ENCODE results near the gene SLC16A13.
"Not testable (repeated sequence)": the region's sequence is repeated elsewhere in the genome, so short reads cannot be mapped to it uniquely, and the experiment has no call there.

Gene SLC16A13

DNA sequence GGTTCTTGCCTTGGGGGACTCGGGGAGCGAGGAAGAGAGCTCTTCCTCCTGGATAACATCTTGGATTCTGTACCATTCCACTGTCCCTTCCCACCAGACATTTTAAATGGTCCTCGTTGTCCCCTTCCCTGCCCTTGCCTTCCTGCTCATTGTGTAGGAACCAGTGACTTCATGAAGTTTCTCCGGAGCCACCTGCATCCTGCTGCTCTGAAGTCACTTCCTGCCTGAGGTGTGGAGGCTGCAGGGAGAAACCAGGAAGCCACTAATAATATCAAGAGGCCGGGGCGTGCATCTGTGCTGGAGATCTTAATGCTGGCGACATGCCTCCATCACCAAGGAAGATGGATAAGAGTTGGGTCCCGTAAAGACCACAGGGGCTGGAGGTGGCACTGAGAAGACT lies 6.2 kb upstream of the SLC16A13 start:
- no peak for DNase-seq (ENCODE audit: low spot score)

DNA sequence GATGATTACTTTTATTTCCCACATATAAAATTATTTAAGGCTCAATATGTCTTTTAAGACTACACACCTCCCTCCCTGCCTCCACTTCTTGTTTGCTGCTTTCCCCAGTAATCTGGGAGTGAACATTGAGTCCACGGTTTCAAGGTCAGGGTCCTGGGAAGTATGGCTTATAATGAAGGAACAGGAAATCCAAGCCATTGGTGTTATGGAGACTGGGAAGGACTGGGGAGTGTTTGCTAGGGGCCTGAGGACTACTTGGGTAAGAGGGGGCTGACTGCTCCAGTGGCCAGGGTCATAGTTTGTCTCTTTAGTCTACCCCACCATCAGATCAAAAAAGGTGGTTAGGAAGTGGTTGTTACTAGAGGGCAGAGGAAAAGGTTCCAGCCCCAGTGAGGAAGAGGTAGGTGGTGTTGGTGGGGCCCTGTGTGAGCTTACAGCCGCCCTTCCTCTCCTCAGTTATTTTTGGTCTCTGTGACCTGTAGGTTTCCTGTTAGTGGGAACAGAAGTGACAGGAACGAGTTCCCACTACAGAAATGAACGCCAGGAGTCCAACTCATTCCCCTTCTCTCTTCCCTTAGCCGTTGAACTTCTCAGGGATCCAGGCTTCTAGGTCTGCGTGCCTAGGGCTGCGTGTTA lies 742 bp upstream of the SLC16A13 start:
- no peak for DNase-seq (ENCODE audit: low spot score)

DNA sequence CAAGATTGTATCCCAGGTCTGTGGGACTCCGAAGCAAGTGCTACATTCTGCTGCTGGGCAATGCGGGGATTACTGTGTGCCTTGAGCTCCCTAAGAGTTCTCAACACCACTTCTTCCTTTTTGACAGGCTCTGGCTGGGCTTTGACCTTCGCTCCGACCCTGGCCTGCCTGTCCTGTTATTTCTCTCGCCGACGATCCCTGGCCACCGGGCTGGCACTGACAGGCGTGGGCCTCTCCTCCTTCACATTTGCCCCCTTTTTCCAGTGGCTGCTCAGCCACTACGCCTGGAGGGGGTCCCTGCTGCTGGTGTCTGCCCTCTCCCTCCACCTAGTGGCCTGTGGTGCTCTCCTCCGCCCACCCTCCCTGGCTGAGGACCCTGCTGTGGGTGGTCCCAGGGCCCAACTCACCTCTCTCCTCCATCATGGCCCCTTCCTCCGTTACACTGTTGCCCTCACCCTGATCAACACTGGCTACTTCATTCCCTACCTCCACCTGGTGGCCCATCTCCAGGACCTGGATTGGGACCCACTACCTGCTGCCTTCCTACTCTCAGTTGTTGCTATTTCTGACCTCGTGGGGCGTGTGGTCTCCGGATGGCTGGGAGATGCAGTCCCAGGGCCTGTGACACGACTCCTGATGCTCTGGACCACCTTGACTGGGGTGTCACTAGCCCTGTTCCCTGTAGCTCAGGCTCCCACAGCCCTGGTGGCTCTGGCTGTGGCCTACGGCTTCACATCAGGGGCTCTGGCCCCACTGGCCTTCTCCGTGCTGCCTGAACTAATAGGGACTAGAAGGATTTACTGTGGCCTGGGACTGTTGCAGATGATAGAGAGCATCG lies 2.4 kb downstream of the SLC16A13 start:
- no peak for DNase-seq (ENCODE audit: low spot score)

DNA sequence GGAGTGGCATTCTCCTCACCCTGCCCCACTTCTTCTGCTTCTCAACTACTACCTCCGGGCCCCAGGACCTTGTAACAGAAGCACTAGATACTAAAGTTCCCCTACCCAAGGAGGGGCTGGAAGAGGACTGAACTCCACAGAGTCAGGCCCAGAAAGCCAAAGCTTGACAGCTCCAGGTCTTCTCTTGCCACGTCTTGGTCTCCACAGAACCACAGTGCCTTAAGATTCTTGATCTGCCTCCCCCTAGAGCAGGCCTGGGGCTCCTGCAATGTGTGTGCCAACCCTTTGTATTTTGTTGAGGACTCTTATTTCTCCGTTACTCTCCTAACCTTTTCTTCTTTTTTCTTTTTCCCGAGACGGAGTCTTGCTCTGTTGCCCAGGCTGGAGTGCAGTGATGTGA lies 4.0 kb downstream of the SLC16A13 start:
- no peak for DNase-seq (ENCODE audit: low spot score)

DNA sequence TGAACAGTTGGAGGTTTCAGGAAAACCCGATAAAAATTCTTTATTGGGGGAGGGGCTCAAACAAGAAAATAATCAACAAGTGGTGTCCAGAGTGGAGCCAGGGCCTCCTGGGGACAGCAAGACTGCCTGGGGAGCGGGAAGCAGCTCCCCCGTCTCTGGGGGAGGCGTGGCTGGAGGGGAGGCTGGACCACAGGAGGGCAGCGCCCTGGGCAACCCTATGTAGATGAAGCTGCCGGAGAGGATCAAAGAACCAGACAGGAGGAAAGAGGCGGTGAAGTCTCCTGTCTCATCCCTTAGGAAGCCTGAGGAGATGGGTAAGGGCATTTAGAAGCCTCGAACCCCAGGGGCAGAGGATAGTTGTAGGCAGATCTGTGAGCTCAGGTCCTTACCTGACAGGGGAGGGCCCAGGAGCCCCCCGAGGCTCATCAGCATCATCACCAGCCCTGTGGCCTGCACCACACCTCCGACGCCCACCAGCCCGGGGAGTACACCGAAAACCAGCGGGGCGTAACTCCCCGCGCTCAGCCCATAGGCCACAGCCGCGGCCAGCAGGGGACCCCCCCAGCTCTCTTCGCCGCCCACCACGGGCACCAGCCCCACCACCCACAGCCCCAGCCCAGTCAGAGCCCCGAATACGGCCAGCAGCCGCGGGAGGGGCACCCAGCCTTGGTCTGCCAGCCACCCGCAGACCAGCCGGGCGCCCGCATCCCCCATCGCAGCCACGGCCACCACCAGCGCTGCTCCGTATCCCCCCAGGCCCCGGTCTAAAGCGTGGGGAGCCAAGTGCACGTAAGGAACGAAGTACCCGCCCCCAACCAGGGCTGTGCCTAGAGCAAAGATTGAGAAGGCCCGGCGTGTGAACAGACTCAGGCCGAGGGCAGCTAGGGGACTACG lies 6.0 kb downstream of the SLC16A13 start:
- no peak for DNase-seq (ENCODE audit: low spot score)

DNA sequence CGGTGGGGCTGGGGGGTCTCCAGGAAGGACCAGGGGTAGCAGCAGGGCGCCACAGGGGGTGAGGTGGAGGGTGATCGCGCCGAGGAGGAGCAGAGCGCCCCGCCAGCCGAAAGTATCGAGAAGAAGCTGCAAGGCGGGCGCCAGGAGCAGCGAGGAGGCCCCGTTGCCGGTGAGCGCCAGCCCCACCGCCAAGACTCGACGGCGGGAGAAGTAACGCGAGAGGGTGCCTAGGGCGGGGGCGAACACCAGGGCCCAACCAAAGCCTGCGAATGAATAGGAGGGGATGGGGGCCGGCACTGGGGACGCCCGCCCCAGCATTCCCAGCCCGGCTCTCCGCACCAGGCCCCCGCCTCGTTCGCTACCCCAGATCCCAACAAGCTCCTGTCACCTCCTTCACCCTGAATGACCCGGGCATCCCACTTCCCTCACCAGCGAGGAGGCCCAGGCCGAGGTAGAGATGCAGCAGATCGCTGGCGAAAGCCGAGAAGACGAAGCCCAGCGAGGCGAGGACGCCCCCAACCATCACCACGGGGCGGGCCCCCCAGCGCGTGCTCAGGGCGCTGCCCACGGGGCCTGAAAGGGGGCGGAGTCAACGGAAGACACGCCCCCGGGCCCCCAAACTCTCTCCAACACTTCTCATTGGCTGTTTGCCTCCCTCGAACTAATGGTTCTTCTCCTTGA lies 6.8 kb downstream of the SLC16A13 start:
- no peak for DNase-seq (ENCODE audit: low spot score)

DNA sequence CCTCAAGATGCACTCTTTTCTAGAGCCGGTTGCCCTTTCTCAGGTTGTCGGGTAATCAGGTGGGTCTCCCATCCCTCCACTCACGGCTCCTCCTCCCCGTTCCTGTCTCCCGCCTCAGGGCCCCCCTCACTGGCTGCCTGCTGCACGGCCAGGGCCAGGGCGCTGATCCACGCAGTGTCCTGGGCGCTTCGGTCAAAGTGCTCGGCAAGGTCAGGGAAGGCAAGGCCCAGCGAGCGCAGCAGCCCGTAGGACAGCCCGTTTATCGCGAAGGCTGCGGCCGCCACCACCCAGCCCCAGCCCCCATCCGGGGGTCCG lies 7.3 kb downstream of the SLC16A13 start:
- DNase-seq (ENCODE audit: low spot score) = no peak

DNA sequence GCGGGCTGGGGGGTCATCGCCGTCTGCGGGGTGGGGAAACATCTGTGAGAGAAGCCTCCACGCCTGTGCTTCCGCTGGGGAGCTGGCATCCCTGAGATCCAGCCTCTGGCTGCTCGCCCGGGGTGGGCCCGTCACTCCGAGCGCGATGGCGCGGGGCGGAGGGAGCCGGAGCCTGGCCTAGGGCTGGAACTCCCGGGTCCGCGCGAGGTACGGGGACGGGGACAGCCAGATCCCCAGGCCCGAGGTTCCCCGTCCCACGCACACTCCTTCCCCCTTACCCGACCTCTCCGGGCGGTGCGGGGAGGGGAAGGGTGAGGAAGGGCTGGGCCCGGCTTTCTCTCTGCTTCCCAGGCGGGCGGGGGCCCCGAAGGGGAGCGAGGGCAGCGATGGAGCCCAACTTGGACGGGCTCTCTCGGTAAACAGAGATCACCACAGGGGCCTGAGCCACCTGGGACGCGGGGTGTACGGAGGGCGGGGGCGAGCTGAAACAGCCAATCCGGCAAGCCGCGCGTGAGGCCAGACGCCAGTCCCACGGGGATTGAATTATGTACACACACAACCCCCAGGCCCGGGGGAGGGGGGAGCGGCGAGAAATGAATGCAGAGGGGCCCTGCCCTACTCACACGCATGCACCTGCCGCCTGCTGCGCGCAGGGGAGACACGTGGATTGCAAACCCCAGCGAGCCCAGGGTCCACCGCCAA lies 7.8 kb downstream of the SLC16A13 start, which contains the start of gene SLC16A11:
SLC16A11 (minus strand) TSS at position 596 of the 702 bp plus-strand sequence; CDS start at position 17, 579 bp downstream.
- no peak for DNase-seq (ENCODE audit: low spot score)

DNA sequence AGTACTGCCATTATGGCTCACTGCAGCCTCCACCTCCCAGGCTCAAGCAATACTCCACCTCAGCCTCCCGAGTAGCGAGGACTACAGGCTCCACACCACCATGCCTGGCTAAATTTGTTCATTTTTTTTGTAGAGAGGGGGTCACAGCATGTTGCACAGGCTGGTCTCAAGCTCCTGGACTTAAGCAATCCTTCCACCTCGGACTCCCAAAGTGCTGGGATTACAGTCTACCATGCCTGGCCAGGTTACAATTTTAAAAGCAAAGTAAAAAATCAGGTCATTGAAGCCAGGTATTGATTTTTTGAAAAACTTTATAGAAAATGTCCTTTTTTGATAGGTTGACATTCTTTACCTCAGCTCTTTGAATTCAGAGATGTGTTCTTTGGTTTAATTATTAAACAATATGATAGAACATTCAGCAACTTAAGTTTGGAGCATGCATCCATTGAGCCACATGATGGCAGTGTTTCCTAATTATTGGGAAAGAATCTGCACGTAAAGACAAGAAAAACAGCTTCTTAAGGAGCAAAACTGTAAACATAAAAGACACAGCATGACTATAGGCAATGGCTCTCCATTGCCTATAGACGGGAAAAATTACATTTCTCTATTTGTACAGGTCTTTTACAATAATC lies 9.8 kb downstream of the SLC16A13 start:
- peak; percentile 74 for DNase-seq (ENCODE audit: low spot score)

DNA sequence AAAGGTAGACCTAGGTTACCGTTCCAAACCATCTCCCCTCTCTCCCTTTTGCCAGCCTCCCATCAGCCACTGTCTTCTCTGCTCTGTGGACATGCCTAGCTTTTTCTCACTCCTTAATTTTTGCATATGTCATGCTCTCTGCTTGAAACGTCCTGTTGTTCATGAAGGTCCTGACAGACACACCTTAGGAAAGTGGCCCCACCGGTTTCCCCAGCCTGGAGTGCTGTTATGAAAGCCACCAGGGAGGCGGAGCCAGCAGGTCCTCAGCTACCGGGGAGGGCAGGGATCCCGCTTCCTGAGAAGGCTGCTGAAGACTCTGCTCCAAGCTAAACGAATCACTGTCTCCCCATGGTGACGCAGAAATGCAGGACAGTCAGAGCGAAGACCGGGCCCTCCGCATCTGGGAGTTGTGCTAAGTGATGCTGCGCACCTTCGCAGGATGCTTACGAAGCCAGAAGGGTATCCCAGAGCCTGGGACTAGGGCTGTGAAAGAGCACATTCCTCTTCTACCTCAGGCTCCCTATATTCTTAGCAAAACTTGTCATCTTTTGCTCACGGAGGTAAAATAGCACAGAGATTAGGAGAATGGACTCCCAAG lies 10.4 kb downstream of the SLC16A13 start:
- DNase-seq (ENCODE audit: low spot score) = no peak

DNA sequence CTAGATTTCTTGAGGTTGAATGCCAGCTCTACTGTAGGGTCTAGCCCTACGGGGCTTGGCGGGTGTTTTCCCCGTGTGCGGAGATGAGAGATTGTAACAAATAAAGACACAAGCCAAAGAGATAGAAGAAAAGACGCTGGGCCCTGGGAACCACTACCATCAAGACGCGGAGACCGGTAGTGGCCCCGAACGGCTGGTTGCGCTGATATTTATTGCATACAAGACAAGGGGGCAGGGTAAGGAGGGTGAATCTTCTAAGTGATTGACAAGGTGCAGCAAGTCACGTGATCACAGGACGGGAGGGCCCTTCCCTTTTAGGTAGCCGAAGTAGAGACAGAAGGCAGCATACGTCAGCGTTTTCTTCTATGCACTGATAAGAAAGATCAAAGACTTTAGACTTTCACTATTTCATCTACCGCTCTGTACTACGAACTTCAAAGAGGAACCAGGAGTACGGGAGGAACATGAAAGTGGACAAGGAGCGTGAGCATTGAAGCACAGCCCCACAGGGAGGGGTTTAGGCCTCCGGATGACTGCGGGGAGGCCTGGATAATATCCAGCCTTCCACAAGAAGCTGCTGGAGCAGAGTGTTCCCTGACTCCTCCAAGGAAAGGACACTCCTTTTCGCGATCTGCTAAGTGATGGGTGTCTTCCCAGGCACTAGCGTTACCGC lies 11.0 kb downstream of the SLC16A13 start:
- not testable (repeated sequence) for DNase-seq (ENCODE audit: low spot score)

DNA sequence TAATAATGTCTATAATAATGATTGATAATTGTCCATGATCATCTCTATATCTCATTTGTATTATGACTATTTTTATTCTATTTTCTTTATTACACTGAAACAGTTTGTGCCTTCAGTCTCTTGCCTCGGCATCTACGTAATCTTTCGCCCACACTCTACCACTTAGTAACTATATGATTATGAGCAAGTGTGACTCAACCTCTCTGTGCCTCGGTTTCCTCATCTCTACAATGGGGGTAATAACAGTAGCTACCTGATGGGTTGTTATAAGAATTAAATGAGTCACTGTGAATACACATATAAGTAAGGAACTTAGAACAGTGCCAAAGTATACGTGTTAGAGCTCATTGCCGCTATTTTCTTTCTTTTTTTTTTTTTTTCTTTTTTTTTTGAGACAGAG lies 11.8 kb downstream of the SLC16A13 start:
- no peak for DNase-seq (ENCODE audit: low spot score)

DNA sequence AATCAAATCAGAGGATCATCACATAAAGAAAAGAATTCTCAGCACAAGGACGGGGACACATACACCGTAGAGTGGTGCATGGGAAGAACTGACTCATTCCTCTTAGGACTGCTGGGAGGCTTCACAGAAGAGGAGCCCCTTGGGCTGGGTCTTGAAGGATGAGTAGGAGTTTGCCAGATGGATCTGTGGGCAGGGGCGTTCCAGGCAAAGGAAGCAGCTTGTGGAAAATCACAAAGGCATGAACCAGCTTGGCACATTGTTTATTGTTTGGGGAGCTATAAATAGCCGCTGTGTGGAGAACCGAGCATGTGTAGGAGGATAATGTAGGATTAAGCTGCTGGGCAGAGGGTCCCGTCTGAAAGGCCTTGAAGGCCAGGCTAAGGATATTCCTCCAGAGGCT lies 13.2 kb downstream of the SLC16A13 start:
- peak; percentile 33 for DNase-seq (ENCODE audit: low spot score)

DNA sequence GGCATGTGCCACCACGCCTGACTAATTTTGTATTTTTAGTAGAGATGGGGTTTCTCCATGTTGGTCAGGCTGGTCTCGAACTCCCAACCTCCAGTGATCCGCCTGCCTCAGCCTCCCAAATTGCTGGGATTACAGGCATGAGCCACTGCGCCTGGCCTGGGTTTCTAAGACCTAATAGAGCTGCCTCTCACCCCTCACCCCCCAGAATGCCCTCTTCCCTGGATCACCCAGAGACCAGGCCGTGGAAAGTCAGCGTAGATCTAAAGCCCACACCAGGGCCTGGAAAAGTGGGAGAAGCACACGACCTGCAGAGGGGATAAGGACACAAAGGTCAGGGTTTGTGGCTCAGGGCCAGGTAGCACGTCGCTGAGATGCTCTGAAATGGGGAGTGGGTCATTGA lies 14.8 kb downstream of the SLC16A13 start:
- DNase-seq (ENCODE audit: low spot score) = not testable (repeated sequence)

DNA sequence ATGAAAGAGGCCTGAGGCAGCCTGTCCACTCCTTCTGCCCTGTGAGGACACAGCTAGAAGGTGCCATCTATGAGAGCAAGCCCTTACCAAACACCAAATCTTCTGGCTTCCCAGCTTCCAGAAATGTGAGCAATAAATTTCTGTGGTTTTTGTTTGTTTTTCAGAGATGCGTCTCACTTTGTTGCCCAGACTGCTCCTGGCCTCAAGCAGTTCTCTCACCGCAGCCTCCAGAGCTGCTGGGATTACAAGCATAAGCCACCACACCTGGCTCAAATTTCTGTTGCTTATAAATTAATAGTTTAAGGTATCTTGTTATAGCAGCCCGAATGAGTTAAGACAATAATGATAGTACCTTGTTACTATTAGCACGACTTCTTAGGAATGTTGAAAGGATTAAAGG lies 20.6 kb downstream of the SLC16A13 start:
- no peak for DNase-seq (ENCODE audit: low spot score)

DNA sequence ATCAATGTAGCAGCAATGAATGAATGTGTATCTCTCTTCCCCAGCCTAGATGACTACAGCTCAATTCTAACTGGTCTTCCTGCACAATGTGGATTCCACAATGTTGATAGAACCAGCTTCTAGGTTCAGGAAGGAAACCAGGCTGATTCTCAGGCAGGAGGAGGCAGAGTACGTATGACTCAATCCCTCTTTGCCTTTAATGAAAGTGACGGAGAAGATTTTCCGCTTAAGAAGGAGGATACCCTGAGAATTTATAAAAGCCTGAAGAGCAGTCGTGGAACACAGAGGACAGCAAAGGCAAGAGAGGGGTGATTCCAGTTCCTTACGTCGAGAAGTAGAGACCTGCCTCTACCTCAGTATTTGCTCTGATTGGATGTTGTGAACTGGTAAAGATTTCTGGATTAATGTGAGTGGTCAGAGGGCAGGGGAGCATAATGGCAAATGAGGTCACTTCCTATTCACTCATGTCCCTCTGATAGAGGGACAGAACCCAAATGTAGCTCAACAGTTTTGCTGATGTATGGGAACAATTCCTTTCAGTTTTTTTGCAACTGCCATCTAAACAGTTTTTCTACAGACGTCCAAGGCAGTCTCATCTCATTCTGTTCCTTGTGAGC lies 23.1 kb downstream of the SLC16A13 start:
- DNase-seq (ENCODE audit: low spot score) = no peak

DNA sequence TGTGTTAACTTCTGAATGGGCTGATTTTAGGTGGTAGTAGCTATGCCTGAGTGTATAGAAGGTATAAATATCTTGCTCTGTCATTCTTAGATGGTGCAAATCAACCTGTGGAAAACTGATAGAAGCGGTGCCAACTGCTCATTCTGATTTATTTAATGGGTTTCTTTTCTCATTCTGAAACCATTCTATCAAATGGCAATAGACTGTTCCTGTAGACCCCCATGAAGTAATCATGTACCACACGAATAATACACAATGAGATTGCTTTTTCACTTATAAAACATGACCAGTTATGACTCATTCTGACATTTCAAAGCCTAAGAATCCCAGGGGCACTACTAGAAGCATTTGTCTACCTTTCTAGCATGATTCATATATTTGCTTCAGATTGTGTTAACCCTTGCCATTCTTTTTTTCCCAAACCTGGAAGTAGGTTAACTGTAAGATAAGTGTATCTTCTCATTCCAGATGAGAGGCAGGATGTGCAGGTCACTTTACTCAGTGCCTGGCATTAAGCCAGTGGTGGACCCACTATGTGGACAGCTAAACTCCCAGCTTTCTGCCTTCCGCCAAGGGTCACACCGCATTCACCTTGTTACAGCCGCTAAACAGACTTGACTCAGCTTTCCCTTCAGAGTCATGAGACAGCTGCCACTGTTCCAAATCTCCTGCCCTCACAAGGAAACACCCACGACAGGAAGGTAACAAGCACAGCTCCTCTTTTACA lies 24.5 kb downstream of the SLC16A13 start:
- DNase-seq (ENCODE audit: low spot score) = peak; percentile 94

DNA sequence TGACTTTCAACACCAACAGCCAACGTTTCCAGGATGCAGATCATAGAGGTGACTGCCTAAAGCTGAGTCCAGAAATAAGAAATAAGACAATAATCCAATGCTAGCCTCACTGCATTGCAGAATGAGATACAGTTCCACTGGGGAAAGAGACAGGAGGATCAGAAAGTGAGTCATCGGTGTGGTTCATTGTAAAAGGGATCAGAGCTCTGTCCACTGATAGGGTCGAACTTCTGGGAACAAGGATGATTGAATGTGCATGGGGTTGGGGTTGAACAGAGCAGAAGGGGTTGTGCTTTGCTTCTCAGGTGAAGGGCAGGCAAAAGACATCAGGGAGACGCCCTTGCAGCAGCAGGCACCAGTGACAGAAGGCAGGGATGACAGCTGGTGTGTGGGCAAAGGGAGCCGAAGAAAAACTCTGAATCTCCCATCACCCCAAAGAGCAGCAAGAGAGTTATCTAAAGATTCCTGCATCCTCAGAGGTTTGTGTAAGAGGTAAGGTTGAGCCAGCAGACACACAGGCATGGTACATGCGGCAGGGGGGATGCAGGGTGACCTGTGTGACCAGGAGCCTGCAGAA lies 27.8 kb downstream of the SLC16A13 start:
- no peak for DNase-seq (ENCODE audit: low spot score)

All from COLO829 (cell line).